Activated CD8-positive, alpha-beta T cell treated with anti-CD3 and anti-CD28 coated beads, Interleukin-2, amount 10 ng/mL, durations not matched to agents 7 days and 5 days (primary cell): ENCODE measurements around the gene ESRRB. TPM values are rescaled to one million over a fixed set of nuclear protein-coding genes. Genes with fewer than 3 reads are reported as not detected.

ENCODE experiments used
- ATAC-seq: fragments of 150-1000 bp; cut with Tn5 transposase; one replicate; pipeline ENCODE4 v1.10.0; 2021; ENCODE audit warnings: moderate library complexity
- CTCF ChIA-PET: fragments of 350-600 bp; sonication (Branson Sonifier 250); formaldehyde crosslinking; loops from one replicate; lab custom pipeline; 2021; ENCODE audit warnings: antibody characterized with exemption; lab: Charles Lee
- POLR2A ChIA-PET: fragments of 350-600 bp; sonication (Branson Sonifier 250); formaldehyde crosslinking; loops from one replicate; lab custom pipeline; 2021; ENCODE audit warnings: antibody characterized with exemption; lab: Charles Lee
- DNase-seq: peaks from one replicate; pipeline ENCODE4 v3.0.0-alpha.2; 2020
- H3K27ac Mint-ChIP-seq: one replicate; pipeline ENCODE4 v1.8.0; 2021; ENCODE audit warnings: mild to moderate bottlenecking, mixed read lengths
- H3K27me3 Mint-ChIP-seq: one replicate; pipeline ENCODE4 v1.8.0; 2021; ENCODE audit warnings: low read depth, mixed read lengths
- H3K36me3 Mint-ChIP-seq: one replicate; pipeline ENCODE4 v1.8.0; 2021; ENCODE audit warnings: low read depth, mixed read lengths
- H3K4me1 Mint-ChIP-seq: one replicate; pipeline ENCODE4 v1.8.0; 2021; ENCODE audit warnings: low read depth, mixed read lengths
- H3K4me3 Mint-ChIP-seq: one replicate; pipeline ENCODE4 v1.8.0; 2021; ENCODE audit warnings: mild to moderate bottlenecking, mixed read lengths
- H3K9me3 Mint-ChIP-seq: one replicate; pipeline ENCODE4 v1.8.0; 2022; ENCODE audit warnings: mixed read lengths; ENCODE audit not compliant: insufficient read depth
- total RNA-seq, 2 experiments: library from RNA; stranded (reverse); gene quantifications; one replicate each; pipeline ENCODE4 v1.2.3, GENCODE V29; 2021

The ESRRB gene
- total RNA-seq, 2 experiments from 2014 or later = 0.05 TPM; not detected in 1

DNA sequence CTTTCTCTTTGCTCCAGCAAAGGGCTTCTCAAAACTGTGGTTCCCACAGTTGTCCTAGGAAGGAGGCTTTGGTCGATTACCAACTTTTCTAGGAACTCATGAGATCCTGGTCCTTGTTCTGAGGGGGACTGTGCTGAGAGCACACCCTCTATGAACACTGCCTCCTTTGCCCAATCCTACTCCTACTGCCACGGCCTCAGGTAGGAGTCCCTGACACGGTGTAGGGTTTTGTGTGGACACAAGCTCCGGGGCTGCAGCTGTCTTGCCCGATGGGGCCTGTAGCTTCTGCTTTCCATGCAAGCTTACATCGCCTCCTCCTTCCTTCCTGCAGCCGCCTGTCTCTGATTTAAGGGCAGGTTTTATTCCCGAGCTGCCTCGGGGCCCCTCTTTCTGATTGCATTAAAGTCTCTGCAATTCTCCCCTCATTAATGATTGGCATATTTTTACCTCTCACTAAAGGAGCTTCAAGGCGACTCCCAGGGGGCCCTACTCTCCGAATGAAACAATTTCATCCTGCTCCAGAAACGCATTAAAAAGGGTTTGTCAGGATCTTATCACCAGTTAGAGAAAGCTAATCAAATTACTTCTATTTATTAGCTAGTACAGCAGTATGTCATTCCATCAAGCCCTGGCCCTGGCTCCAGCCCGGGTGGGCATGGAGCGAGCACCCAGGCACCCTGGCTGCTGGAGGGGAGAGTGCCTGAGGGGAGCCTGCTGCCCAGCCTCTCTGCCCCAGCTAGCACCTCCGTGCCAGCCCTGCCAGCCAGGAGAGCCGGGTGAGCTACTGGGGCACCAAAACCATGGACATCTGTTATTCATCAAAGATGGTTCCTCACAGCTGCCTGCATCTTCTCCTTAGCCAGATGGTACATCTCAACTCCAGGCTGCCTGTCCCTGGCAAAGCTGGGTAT is 38.0 kb upstream of the ESRRB start:
- no peak for ATAC-seq
- Mint-ChIP-seq H3K27me3 (peaks cover 4% of the 10 kb centered on the region), H3K4me3 (no peak overlapping the region), H3K4me1 (no peaks in the 10 kb centered on the region), H3K27ac (no peak overlapping the region), H3K9me3 (no peaks in the 10 kb centered on the region), H3K36me3 (no peaks in the 10 kb centered on the region)
- DNase-seq = no peak
- ChIA-PET CTCF (interaction anchor here (0.5 to 1.1 kb wide), 2 partner anchors 14 to 377 kb away, joined by 3 to 4 read pairs; no protein-coding TSS in a partner anchor), POLR2A (no interaction called here)

GRCh38 chr14:76339728-76340615 is 36.0 kb upstream of the ESRRB start:
- ChIA-PET POLR2A (no interaction called here), CTCF (no interaction called here)
- Mint-ChIP-seq H3K9me3 (no peaks in the 10 kb centered on the region), H3K27me3 (peaks cover 4% of the 10 kb centered on the region), H3K27ac (no peak overlapping the region), H3K4me3 (no peak overlapping the region), H3K36me3 (no peaks in the 10 kb centered on the region), H3K4me1 (no peaks in the 10 kb centered on the region)
- ATAC-seq (no peak), DNase-seq (no peak)

DNA sequence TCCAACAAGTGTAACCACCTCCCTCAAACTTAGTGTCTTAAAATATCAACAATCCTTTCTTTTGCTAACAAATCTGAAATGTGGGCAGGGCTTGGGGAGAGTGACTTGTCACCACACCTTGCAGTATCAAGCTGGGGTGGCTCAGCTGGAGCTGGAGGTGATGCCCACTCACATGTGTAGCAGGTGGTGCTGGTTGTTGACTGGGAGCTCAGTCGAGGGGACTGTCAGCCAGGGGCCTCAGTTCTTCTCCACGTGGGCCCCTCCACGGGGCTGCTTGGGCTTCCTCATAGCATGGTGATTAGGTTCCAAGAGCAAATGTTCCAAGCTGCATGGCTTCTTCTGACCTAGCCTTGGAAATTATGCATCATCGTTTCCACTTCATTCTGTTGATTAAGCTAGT is 32.6 kb upstream of the ESRRB start:
- DNase-seq (no peak), ATAC-seq (no peak)
- CTCF ChIA-PET = no interaction called here
- Mint-ChIP-seq H3K27ac (no peak overlapping the region), H3K4me1 (no peaks in the 10 kb centered on the region), H3K4me3 (no peak overlapping the region), H3K9me3 (no peaks in the 10 kb centered on the region), H3K36me3 (no peaks in the 10 kb centered on the region), H3K27me3 (peaks cover 4% of the 10 kb centered on the region)
- POLR2A ChIA-PET = no interaction called here

DNA sequence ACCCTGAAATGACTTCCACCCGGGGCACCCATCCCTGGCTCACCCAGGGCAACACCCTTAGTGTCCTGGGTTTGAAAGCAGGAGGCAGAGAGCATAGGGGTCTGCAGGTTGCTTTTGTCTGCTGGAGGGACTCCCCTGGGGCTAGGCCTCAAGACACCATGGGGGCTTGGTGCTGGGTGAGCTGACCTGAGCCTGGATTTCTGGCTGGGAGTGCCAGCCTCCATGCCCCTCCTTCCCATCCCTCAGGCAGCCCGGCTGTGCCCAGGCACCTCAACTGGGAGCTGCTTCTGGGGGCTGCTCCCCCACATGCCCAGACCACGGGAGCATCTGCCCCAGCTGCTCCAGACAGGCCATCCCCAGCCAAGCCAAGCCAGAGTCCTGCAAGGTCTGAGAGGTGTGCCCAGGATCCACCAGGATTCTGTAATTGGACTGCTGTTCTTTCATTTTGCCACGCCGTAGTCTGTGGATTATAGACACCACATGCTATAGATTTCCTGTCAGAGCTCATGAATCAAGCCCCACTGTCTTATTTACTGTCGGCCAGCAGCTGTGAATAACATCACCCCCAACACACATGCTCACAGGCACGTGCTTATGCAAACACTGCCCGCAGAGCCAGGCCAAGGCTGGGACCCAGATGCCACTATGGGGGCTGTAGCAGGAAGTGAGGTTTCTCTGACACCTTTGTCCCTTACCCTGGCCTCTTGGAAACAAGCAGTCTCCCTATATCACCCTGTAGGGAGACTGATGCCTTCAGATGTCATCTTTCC is 29.4 kb upstream of the ESRRB start:
- Mint-ChIP-seq H3K36me3 (no peaks in the 10 kb centered on the region), H3K27ac (no peak overlapping the region), H3K27me3 (peaks cover 7% of the 10 kb centered on the region), H3K4me1 (no peaks in the 10 kb centered on the region), H3K4me3 (no peak overlapping the region), H3K9me3 (no peaks in the 10 kb centered on the region)
- no peak for DNase-seq
- POLR2A ChIA-PET = no interaction called here
- CTCF ChIA-PET = no interaction called here
- ATAC-seq = no peak

DNA sequence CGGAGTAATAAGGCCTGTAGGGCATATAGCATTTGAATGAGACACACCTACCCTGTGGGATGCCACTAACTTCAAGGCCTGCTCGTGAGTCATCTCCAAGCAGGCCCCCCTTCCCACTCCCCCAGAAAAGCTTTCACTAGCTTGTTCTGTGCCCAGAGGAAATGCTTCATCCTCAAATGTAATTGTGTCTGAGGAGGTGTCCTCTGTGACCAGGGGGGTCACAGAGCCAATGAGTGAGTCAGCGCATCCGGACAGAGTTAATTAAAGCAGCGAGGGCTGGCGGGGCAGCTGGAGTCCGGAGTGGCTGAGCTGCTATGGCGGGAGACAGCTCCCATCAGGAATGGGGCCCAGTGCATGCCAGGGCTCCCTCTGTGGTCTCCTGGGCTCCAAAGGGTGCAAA is 27.0 kb upstream of the ESRRB start:
- ChIA-PET POLR2A (no interaction called here), CTCF (no interaction called here)
- H3K36me3 Mint-ChIP-seq = no peaks in the 10 kb centered on the region
- peaks cover 10% of the 10 kb centered on the region for H3K27me3 Mint-ChIP-seq
- peaks cover 3% of the 10 kb centered on the region for H3K4me1 Mint-ChIP-seq
- H3K27ac Mint-ChIP-seq = no peak overlapping the region
- no peak for DNase-seq
- no peak overlapping the region for H3K4me3 Mint-ChIP-seq
- no peak for ATAC-seq
- H3K9me3 Mint-ChIP-seq = no peaks in the 10 kb centered on the region

DNA sequence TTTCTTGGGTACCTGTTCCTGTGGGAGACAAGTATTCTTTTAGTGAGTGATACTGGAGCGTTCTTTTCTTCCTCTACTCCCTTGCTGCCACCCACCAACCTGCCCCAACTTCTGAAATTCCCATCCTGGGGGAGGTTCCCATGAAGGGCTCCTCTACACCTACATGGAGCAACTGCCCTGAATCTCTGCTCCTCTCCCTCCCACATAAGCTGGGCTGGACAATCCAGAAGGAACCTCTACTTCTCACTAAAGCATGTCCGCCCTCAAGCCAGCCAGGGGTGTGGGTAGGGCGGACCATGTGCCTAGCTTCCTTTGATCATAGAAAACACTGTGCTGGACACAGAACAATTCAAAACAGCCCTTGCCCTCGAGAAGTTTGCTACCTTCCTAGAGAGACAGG is 25.9 kb upstream of the ESRRB start:
- Mint-ChIP-seq H3K27ac (no peak overlapping the region), H3K27me3 (peaks cover 10% of the 10 kb centered on the region)

DNA sequence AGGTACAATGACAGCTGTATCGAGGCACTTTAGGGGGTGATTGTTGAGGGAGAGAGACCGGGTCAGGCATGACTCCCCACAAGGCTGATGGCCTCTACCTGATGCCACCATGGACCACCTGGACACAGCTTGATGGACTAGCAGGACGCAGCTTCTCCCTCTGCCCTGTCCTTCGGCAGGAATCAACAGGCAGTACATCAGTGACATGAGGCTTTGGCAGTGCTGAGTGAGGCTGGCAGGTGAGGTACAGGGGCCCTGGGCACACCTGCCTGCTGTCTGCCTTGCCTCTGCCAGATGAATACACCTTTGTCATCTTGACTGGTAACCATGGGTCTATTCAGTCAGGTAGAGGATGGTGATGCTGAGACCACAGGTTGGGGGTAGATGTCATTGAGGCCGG is 25.3 kb upstream of the ESRRB start:
- H3K36me3 Mint-ChIP-seq = no peaks in the 10 kb centered on the region
- H3K4me1 Mint-ChIP-seq = peaks cover 3% of the 10 kb centered on the region
- H3K27me3 Mint-ChIP-seq = peaks cover 7% of the 10 kb centered on the region
- no peaks in the 10 kb centered on the region for H3K9me3 Mint-ChIP-seq
- no peak overlapping the region for H3K27ac Mint-ChIP-seq
- ATAC-seq = no peak
- POLR2A ChIA-PET = interaction anchor here (0.5 kb wide), 1 partner anchor 295 kb away, joined by 3 read pairs; no protein-coding TSS in a partner anchor
- CTCF ChIA-PET = interaction anchor here (1.8 to 5.0 kb wide), 2 partner anchors 37 to 300 kb away, joined by 5 to 75 read pairs; no protein-coding TSS in a partner anchor
- no peak overlapping the region for H3K4me3 Mint-ChIP-seq
- no peak for DNase-seq

More for the DNA sequence above, 25.9 kb upstream of the ESRRB start:
- no peaks in the 10 kb centered on the region for H3K36me3 Mint-ChIP-seq
- ATAC-seq (no peak), DNase-seq (no peak)
- H3K9me3 Mint-ChIP-seq = no peaks in the 10 kb centered on the region
- H3K4me1 Mint-ChIP-seq = peaks cover 3% of the 10 kb centered on the region
- H3K4me3 Mint-ChIP-seq = no peak overlapping the region
- POLR2A ChIA-PET = interaction anchor here (0.5 kb wide), 1 partner anchor 296 kb away, joined by 3 read pairs; no protein-coding TSS in a partner anchor
- CTCF ChIA-PET = interaction anchor here (5.0 kb wide), 1 partner anchor 300 kb away, joined by 75 read pairs; no protein-coding TSS in a partner anchor

DNA sequence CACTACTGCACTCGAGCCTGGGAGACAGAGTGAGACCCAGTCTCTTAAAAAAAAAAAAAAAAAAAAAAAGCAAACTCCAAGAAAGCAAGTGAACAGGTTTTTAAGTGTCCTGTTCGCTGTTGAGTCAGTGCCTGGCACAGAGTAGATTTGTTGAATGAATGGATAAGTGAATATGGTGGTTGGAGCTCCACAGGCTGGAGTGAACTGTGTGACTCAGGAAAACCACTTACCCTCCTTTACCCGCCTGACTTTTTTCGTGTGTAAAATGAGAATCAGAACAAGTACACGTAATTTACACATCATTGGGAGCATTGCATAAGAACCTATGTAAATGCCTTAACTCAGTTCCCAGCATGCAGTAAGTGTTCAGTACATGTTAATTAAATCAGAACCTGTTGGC is 24.0 kb upstream of the ESRRB start:
- POLR2A ChIA-PET = no interaction called here
- Mint-ChIP-seq H3K36me3 (no peaks in the 10 kb centered on the region), H3K27me3 (peaks cover 7% of the 10 kb centered on the region), H3K4me1 (peaks cover 3% of the 10 kb centered on the region), H3K4me3 (no peak overlapping the region), H3K9me3 (no peaks in the 10 kb centered on the region), H3K27ac (no peak overlapping the region)
- DNase-seq (no peak), ATAC-seq (no peak)
- CTCF ChIA-PET = interaction anchor here (0.9 to 5.0 kb wide), 8 partner anchors 14 to 306 kb away, joined by 3 to 75 read pairs (median 5); no protein-coding TSS in a partner anchor

- CTCF ChIA-PET = interaction anchor here (0.7 to 5.0 kb wide), 14 partner anchors 14 to 306 kb away, joined by 3 to 75 read pairs (median 4); no protein-coding TSS in a partner anchor
Observed at GRCh38 chr14:76352639-76353281, 23.2 kb upstream of the ESRRB start.

DNA sequence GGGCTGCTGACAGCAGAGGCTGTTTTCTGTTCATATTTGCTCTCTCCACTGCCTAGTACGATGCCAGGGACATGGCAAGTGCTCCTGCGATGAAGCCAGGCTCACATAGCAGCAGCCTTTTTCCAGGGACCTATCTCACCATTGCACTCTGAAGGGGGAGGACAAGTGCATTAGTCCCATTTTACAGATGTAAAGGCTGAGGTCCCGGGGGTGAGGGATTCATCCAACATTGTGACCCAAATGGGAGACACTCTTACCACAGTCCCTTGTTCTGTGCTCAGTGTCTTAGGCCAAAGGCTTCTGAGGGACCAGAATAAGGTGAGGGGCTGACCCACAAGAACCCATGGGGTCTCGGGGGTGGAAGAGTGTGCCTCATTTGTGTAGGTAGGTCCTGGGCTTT is 21.6 kb upstream of the ESRRB start:
- peaks cover 7% of the 10 kb centered on the region for H3K27me3 Mint-ChIP-seq
- no peaks in the 10 kb centered on the region for H3K36me3 Mint-ChIP-seq
- DNase-seq (no peak), ATAC-seq (no peak)
- H3K4me1 Mint-ChIP-seq = peaks cover 3% of the 10 kb centered on the region
- H3K9me3 Mint-ChIP-seq = no peaks in the 10 kb centered on the region
- no peak overlapping the region for H3K27ac Mint-ChIP-seq
- H3K4me3 Mint-ChIP-seq = no peak overlapping the region
- ChIA-PET POLR2A (no interaction called here), CTCF (interaction anchor here (0.6 to 5.0 kb wide), 4 partner anchors 35 to 457 kb away, joined by 3 to 75 read pairs (median 10); no protein-coding TSS in a partner anchor)

More at GRCh38 chr14:76352639-76353281, 23.2 kb upstream of the ESRRB start:
- no peaks in the 10 kb centered on the region for H3K9me3 Mint-ChIP-seq
- peaks cover 3% of the 10 kb centered on the region for H3K4me1 Mint-ChIP-seq
- H3K27ac Mint-ChIP-seq = no peak overlapping the region
- DNase-seq (peak; percentile 65), ATAC-seq (peak; percentile 91)
- H3K27me3 Mint-ChIP-seq = peaks cover 7% of the 10 kb centered on the region
- POLR2A ChIA-PET = no interaction called here
- H3K36me3 Mint-ChIP-seq = no peaks in the 10 kb centered on the region
- no peak overlapping the region for H3K4me3 Mint-ChIP-seq
